HepG2 (cell line): Measurements from ENCODE around the gene FAAP20. TPM values are rescaled to one million over a fixed set of nuclear protein-coding genes. Genes with fewer than 3 reads are reported as not detected.
A peak's percentile ranks its signal among the peaks of the same experiment; 100 is the strongest.

Experiments used
- DMTF1 ChIP-seq: sonication (generic); formaldehyde crosslinking; IDR thresholded peaks from 2 replicates; pipeline ENCODE4 v1.4.0; 2020; ENCODE audit warnings: mild to moderate bottlenecking, missing genetic modification reagents
- GATAD2A ChIP-seq: IDR thresholded peaks from 2 replicates; pipeline ENCODE4 v1.6.1; 2016
- HOXD1 ChIP-seq: sonication (generic); formaldehyde crosslinking; IDR thresholded peaks from 2 replicates; pipeline ENCODE4 v1.5.0; 2020; ENCODE audit warnings: missing genetic modification reagents
- POGZ ChIP-seq: sonication (generic); formaldehyde crosslinking; IDR thresholded peaks from 2 replicates; pipeline ENCODE4 v1.4.0; 2020; ENCODE audit warnings: mild to moderate bottlenecking, missing genetic modification reagents
- PRMT3 ChIP-seq: sonication (generic); formaldehyde crosslinking; IDR thresholded peaks from 2 replicates; pipeline ENCODE4 v1.8.1; 2022; ENCODE audit warnings: low read depth, mild to moderate bottlenecking, moderate library complexity, missing genetic modification reagents, borderline replicate concordance
- SAP130 ChIP-seq: IDR thresholded peaks from 2 replicates; pipeline ENCODE4 v1.6.1; 2016; ENCODE audit warnings: low read depth
- SOX13 ChIP-seq, 3 experiments: fragments of 450-650 bp in 1 of 3; sonication (generic) in 1 of 3; formaldehyde crosslinking in 1 of 3; IDR thresholded peaks in 2 of 3; conservative IDR thresholded peaks in 1 of 3; 2 replicates each; pipeline versions ENCODE4 v1.5.0 to v1.6.1; 2016 to 2020; ENCODE audit warnings: antibody characterized with exemption in 1 of 3, mild to moderate bottlenecking in 1 of 3, missing compliant biosample characterization in 1 of 3, missing genetic modification reagents in 1 of 3, moderate library complexity in 1 of 3
- STAT5B ChIP-seq: sonication (generic); formaldehyde crosslinking; IDR thresholded peaks from 2 replicates; pipeline ENCODE4 v1.4.0; 2020; ENCODE audit warnings: missing genetic modification reagents
- ZNF296 ChIP-seq: sonication (generic); formaldehyde crosslinking; conservative IDR thresholded peaks from 2 replicates; pipeline ENCODE4 v1.5.0; 2020; ENCODE audit warnings: mild to moderate bottlenecking, missing genetic modification reagents
- ZNF3 ChIP-seq: IDR thresholded peaks from 2 replicates; pipeline ENCODE4 v1.7.0; 2017; ENCODE audit warnings: inconsistent platforms
- ZNF496 ChIP-seq: sonication (generic); formaldehyde crosslinking; IDR thresholded peaks from 2 replicates; pipeline ENCODE4 v1.8.1; 2023; ENCODE audit warnings: mild to moderate bottlenecking, moderate library complexity, missing genetic modification reagents; ENCODE audit not compliant: insufficient replicate concordance
- ZNF556 ChIP-seq: sonication (generic); formaldehyde crosslinking; IDR thresholded peaks from 2 replicates; pipeline ENCODE4 v1.4.0; 2020; ENCODE audit warnings: mild to moderate bottlenecking, missing genetic modification reagents, borderline replicate concordance
- ZNF558 ChIP-seq: sonication (generic); formaldehyde crosslinking; IDR thresholded peaks from 2 replicates; pipeline ENCODE4 v1.9.0; 2022; ENCODE audit warnings: mild to moderate bottlenecking, missing genetic modification reagents, borderline replicate concordance
- ZNF577 ChIP-seq: sonication (generic); formaldehyde crosslinking; IDR thresholded peaks from 2 replicates; pipeline ENCODE4 v1.4.0; 2020; ENCODE audit warnings: mild to moderate bottlenecking, low read depth, missing genetic modification reagents, borderline replicate concordance
- ZNF790 ChIP-seq: sonication (generic); formaldehyde crosslinking; IDR thresholded peaks from 2 replicates; pipeline ENCODE4 v1.8.0; 2022; ENCODE audit warnings: missing genetic modification reagents, mild to moderate bottlenecking, borderline replicate concordance
- ZSCAN22 ChIP-seq: sonication (generic); formaldehyde crosslinking; IDR thresholded peaks from 2 replicates; pipeline ENCODE4 v1.4.0; 2020; ENCODE audit warnings: mild to moderate bottlenecking, missing genetic modification reagents
- polyA plus RNA-seq, 8 experiments: library from polyadenylated mRNA; depleted of rRNA in 3 of 8; stranded (reverse) in 7 of 8; unstranded in 1 of 8; fragments of >200 nt; fragmentation: Illumina TruSeq in 4 of 8; extraction: Trizol in 4 of 8; gene quantifications; 2 replicates each; pipeline versions ENCODE4 v1.2.1 to v1.2.3, GENCODE V29; 2011 to 2016; ENCODE audit warnings: low read depth in 4 of 8, missing spikeins in 1 of 8, mixed read lengths in 1 of 8; ENCODE audit not compliant: insufficient read depth in 1 of 8
- total RNA-seq, 5 experiments: library from RNA; depleted of rRNA; stranded (reverse); fragments of >200 nt; fragmentation: Illumina TruSeq; extraction: Trizol; gene quantifications; 2 replicates each; pipeline ENCODE4 v1.2.3, GENCODE V29; 2016; ENCODE audit warnings: low read depth in 1 of 5
- TF ChIP-seq, protein P1 (sequence below): sonication (generic); formaldehyde crosslinking; IDR thresholded peaks from 2 replicates; pipeline ENCODE4 v1.8.1; 2023; ENCODE audit warnings: missing genetic modification reagents, inconsistent platforms, borderline replicate concordance
- TF ChIP-seq, protein P2 (sequence below): sonication (generic); formaldehyde crosslinking; IDR thresholded peaks from 2 replicates; pipeline ENCODE4 v1.4.0; 2020; ENCODE audit warnings: mild to moderate bottlenecking, missing genetic modification reagents
- TF ChIP-seq, protein P3 (sequence below): IDR thresholded peaks from 2 replicates; pipeline ENCODE4 v1.6.1; 2016; ENCODE audit warnings: missing compliant biosample characterization, missing genetic modification reagents, borderline replicate concordance
- TF ChIP-seq, protein P4 (sequence below): IDR thresholded peaks from 2 replicates; pipeline ENCODE4 v1.4.0; 2020; ENCODE audit warnings: mild to moderate bottlenecking, missing genetic modification reagents

The FAAP20 gene
- total and polyA plus RNA-seq, 2 of the 13 experiments (the other 11 are each of a cell fraction or from before 2014, with no cell fraction given), result 9.6 to 10.8 TPM

GRCh38 chr1:2232255-2232915 lies 37.8 kb upstream of the FAAP20 start (continued):
- TF ChIP-seq, protein P1, sequence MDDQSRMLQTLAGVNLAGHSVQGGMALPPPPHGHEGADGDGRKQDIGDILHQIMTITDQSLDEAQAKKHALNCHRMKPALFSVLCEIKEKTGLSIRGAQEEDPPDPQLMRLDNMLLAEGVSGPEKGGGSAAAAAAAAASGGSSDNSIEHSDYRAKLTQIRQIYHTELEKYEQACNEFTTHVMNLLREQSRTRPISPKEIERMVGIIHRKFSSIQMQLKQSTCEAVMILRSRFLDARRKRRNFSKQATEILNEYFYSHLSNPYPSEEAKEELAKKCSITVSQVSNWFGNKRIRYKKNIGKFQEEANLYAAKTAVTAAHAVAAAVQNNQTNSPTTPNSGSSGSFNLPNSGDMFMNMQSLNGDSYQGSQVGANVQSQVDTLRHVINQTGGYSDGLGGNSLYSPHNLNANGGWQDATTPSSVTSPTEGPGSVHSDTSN (CRISPR knock-in tag), result no peak
- TF ChIP-seq ZNF556 (CRISPR knock-in tag) (0 out of 2 replicates have a peak, but pooled peaks have one; percentile 18), SOX13 (IDR thresholded peaks at IDR 0.05) (peak; percentile 49; the same call in 1 of the 2 replicates), SOX13 (CRISPR knock-in tag; conservative IDR thresholded peaks at IDR 0.05 in 1 of 2, IDR thresholded peaks at IDR 0.05 in 1 of 2) (peak in 1 of 2 experiments; percentile 90; a peak in 2 of 4 replicates), STAT5B (no peak), POGZ (CRISPR knock-in tag) (no peak), HOXD1 (CRISPR knock-in tag) (peak; percentile 67; the same call in 1 of the 2 replicates), ZSCAN22 (CRISPR knock-in tag) (peak; percentile 90), ZNF558 (no peak), ZNF296 (CRISPR knock-in tag) (no peak), ZNF496 (CRISPR knock-in tag) (no peak), SAP130 (CRISPR knock-in tag) (peak; percentile 87), PRMT3 (CRISPR knock-in tag) (no peak), ZNF790 (no peak), GATAD2A (CRISPR knock-in tag) (peak; percentile 98), ZNF577 (CRISPR knock-in tag) (0 out of 2 replicates have a peak, but pooled peaks have one; percentile 38), ZNF3 (CRISPR knock-in tag) (no peak), DMTF1 (CRISPR knock-in tag) (no peak)
- TF ChIP-seq, protein P2, sequence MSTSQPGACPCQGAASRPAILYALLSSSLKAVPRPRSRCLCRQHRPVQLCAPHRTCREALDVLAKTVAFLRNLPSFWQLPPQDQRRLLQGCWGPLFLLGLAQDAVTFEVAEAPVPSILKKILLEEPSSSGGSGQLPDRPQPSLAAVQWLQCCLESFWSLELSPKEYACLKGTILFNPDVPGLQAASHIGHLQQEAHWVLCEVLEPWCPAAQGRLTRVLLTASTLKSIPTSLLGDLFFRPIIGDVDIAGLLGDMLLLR, result no peak; the same call in 1 of the 2 replicates
- TF ChIP-seq, protein P3, sequence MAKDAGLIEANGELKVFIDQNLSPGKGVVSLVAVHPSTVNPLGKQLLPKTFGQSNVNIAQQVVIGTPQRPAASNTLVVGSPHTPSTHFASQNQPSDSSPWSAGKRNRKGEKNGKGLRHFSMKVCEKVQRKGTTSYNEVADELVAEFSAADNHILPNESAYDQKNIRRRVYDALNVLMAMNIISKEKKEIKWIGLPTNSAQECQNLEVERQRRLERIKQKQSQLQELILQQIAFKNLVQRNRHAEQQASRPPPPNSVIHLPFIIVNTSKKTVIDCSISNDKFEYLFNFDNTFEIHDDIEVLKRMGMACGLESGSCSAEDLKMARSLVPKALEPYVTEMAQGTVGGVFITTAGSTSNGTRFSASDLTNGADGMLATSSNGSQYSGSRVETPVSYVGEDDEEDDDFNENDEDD (CRISPR knock-in tag), result no peak
- TF ChIP-seq, protein P4, sequence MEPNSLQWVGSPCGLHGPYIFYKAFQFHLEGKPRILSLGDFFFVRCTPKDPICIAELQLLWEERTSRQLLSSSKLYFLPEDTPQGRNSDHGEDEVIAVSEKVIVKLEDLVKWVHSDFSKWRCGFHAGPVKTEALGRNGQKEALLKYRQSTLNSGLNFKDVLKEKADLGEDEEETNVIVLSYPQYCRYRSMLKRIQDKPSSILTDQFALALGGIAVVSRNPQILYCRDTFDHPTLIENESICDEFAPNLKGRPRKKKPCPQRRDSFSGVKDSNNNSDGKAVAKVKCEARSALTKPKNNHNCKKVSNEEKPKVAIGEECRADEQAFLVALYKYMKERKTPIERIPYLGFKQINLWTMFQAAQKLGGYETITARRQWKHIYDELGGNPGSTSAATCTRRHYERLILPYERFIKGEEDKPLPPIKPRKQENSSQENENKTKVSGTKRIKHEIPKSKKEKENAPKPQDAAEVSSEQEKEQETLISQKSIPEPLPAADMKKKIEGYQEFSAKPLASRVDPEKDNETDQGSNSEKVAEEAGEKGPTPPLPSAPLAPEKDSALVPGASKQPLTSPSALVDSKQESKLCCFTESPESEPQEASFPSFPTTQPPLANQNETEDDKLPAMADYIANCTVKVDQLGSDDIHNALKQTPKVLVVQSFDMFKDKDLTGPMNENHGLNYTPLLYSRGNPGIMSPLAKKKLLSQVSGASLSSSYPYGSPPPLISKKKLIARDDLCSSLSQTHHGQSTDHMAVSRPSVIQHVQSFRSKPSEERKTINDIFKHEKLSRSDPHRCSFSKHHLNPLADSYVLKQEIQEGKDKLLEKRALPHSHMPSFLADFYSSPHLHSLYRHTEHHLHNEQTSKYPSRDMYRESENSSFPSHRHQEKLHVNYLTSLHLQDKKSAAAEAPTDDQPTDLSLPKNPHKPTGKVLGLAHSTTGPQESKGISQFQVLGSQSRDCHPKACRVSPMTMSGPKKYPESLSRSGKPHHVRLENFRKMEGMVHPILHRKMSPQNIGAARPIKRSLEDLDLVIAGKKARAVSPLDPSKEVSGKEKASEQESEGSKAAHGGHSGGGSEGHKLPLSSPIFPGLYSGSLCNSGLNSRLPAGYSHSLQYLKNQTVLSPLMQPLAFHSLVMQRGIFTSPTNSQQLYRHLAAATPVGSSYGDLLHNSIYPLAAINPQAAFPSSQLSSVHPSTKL (CRISPR knock-in tag), result peak; percentile 82
